Measurements from ENCODE around the gene SLC22A1. TPM values are rescaled to one million over a fixed set of nuclear protein-coding genes. Genes with fewer than 3 reads are reported as not detected.

SLC22A1 gene
- total RNA-seq, 1 experiment from 2014 or later = 1.2 TPM

GRCh38 chr6:160177220-160177619 lies 55.6 kb downstream of the SLC22A1 start:
- peaks cover 20% of the 10 kb centered on the region for H3K4me1 Mint-ChIP-seq
- ChIA-PET POLR2A (no interaction called here), CTCF (no interaction called here)
- no peaks in the 10 kb centered on the region for H3K27me3 Mint-ChIP-seq (ENCODE audit: low read depth)
- H3K27ac Mint-ChIP-seq = no peak overlapping the region
- ATAC-seq (no peak), DNase-seq (ENCODE audit: low spot score) (no peak)
- TF ChIP-seq ZNF671 (CRISPR knock-in tag; IDR thresholded peaks at IDR 0.05) (no peak), ZNF317 (CRISPR knock-in tag; IDR thresholded peaks at IDR 0.05; ENCODE audit: borderline replicate concordance, low read depth) (no peak), ATF2 (CRISPR knock-in tag; IDR thresholded peaks at IDR 0.05; ENCODE audit: borderline replicate concordance, low read depth) (no peak), MXD4 (CRISPR knock-in tag; IDR thresholded peaks at IDR 0.05; ENCODE audit: borderline replicate concordance) (no peak), HMGA2 (CRISPR knock-in tag; IDR thresholded peaks at IDR 0.05) (no peak), PRRX2 (CRISPR knock-in tag; IDR thresholded peaks at IDR 0.05) (no peak), GRHL2 (CRISPR knock-in tag; IDR thresholded peaks at IDR 0.05; ENCODE audit: insufficient replicate concordance, severe bottlenecking) (no peak), GABPB1 (CRISPR knock-in tag; IDR thresholded peaks at IDR 0.05) (no peak), E2F5 (CRISPR knock-in tag; IDR thresholded peaks at IDR 0.05) (no peak)
- H3K36me3 Mint-ChIP-seq = no peaks in the 10 kb centered on the region
- H3K4me3 Mint-ChIP-seq = no peak overlapping the region
- no peaks in the 10 kb centered on the region for H3K9me3 Mint-ChIP-seq

GRCh38 chr6:160178271-160178670 lies 56.7 kb downstream of the SLC22A1 start:
- Mint-ChIP-seq H3K4me1 (peaks cover 20% of the 10 kb centered on the region), H3K27me3 (ENCODE audit: low read depth) (no peaks in the 10 kb centered on the region), H3K4me3 (no peak overlapping the region), H3K36me3 (no peaks in the 10 kb centered on the region), H3K27ac (no peak overlapping the region), H3K9me3 (no peaks in the 10 kb centered on the region)
- ATAC-seq (no peak), DNase-seq (ENCODE audit: low spot score) (no peak)
- CTCF ChIA-PET = no interaction called here
- POLR2A ChIA-PET = no interaction called here
- no peak for TF ChIP-seq RORB (CRISPR knock-in tag; IDR thresholded peaks at IDR 0.05)
- no peak for TF ChIP-seq ZNF138 (CRISPR knock-in tag; conservative IDR thresholded peaks at IDR 0.05)

GRCh38 chr6:160180706-160181105 lies 59.1 kb downstream of the SLC22A1 start:
- no peak for ATAC-seq
- Mint-ChIP-seq H3K27ac (no peak overlapping the region), H3K4me3 (no peak overlapping the region), H3K36me3 (peaks cover under 1% of the 10 kb centered on the region), H3K4me1 (peaks cover 16% of the 10 kb centered on the region), H3K9me3 (peaks cover under 1% of the 10 kb centered on the region), H3K27me3 (ENCODE audit: low read depth) (no peaks in the 10 kb centered on the region; the same call in 1 of the 2 replicates)
- no peak for DNase-seq (ENCODE audit: low spot score)
- CTCF ChIA-PET = interaction anchor here (0.9 kb wide), 1 partner anchor 81 kb away, joined by 3 read pairs; no protein-coding TSS in a partner anchor
- no peak for TF ChIP-seq ZNF396 (CRISPR knock-in tag; IDR thresholded peaks at IDR 0.05; ENCODE audit: borderline replicate concordance)
- no peak for TF ChIP-seq AFF4 (CRISPR knock-in tag; IDR thresholded peaks at IDR 0.05; ENCODE audit: borderline replicate concordance)
- no peak for TF ChIP-seq ZNF416 (CRISPR knock-in tag; IDR thresholded peaks at IDR 0.05)
- TF ChIP-seq FOXJ3 (CRISPR knock-in tag; IDR thresholded peaks at IDR 0.05; ENCODE audit: borderline replicate concordance) = no peak
- POLR2A ChIA-PET = no interaction called here
